Esophagus muscularis mucosa (tissue), 4 donors: Measurements from ENCODE around the gene MCCD1. TPM values are rescaled to one million over a fixed set of nuclear protein-coding genes. Genes with fewer than 3 reads are reported as not detected.

ENCODE experiments used
- DNase-seq: peaks from one replicate; pipeline ENCODE4 v3.0.0-alpha.2; 2017; ENCODE audit errors: extremely low spot score
- H3K27ac ChIP-seq, 4 donors: fragments of 200-600 bp; sonication (generic); replicated peaks in 1 of 4; 1 replicate in 3 of 4; 2 replicates in 1 of 4; pipeline ENCODE4 v1.5.1; 2016 to 2019; ENCODE audit warnings: mild to moderate bottlenecking in 1 of 4
- H3K27me3 ChIP-seq, 4 donors: fragments of 200-600 bp; sonication (generic); one replicate each; pipeline versions ENCODE4 v1.5.1 to v1.6.0; 2016 to 2019
- H3K36me3 ChIP-seq, 4 donors: fragments of 200-600 bp; sonication (generic); one replicate each; pipeline ENCODE4 v1.5.1; 2016 to 2019
- H3K4me1 ChIP-seq, 4 donors: fragments of 200-600 bp; sonication (generic); one replicate each; pipeline ENCODE4 v1.5.1; 2016 to 2019
- H3K4me3 ChIP-seq, 4 donors: fragments of 200-600 bp; sonication (generic); 1 replicate in 2 of 4; 2 replicates in 2 of 4; pipeline ENCODE4 v1.5.1; 2016 to 2019; ENCODE audit warnings: mild to moderate bottlenecking in 4 of 4, moderate library complexity in 1 of 4
- H3K9me3 ChIP-seq, 4 donors: fragments of 200-600 bp; sonication (generic); 1 replicate in 3 of 4; 2 replicates in 1 of 4; pipeline ENCODE4 v1.5.1; 2016 to 2019
- EP300 ChIP-seq: sonication (generic); formaldehyde crosslinking; IDR thresholded peaks from one replicate; pipeline ENCODE4 v1.6.1; 2017; ENCODE audit warnings: antibody characterized with exemption
- POLR2A ChIP-seq: fragments of 450-650 bp; IDR thresholded peaks from one replicate; pipeline ENCODE4 v1.6.1; 2017; ENCODE audit warnings: antibody characterized with exemption, moderate library complexity, mild to moderate bottlenecking, low read depth
- POLR2AphosphoS5 ChIP-seq, 2 donors: sonication (generic); formaldehyde crosslinking; IDR thresholded peaks; one replicate each; pipeline ENCODE4 v1.6.1; 2017; ENCODE audit warnings: antibody characterized with exemption in 2 of 2
- WGBS: methylation state at CpG from one replicate; pipeline ENCODE4 v1.1.5; 2018; 5-methylcytosine and 5-hydroxymethylcytosine counted together
- intact Hi-C: fragments of 100-400 bp; cut with DNase I; formaldehyde crosslinking; loops from one replicate; pipeline ENCODE4 v1.15.1; 2023
- total RNA-seq, 4 donors: library from RNA; depleted of rRNA; stranded (reverse); fragments of >200 nt; gene quantifications; one replicate each; pipeline versions ENCODE4 v1.1.0 to v1.2.1, GENCODE V29; 2016
- TF ChIP-seq, protein P1 (sequence below), 3 experiments: fragments of 200-600 bp in 2 of 3; fragments of 450-650 bp in 1 of 3; sonication (generic) in 2 of 3; IDR thresholded peaks; one replicate each; pipeline ENCODE4 v1.5.1; 2017 to 2019; ENCODE audit warnings: antibody characterized with exemption in 3 of 3, mild to moderate bottlenecking in 2 of 3, moderate library complexity in 1 of 3

MCCD1 gene
- total RNA-seq, 4 donors from 2014 or later: not detected

DNA sequence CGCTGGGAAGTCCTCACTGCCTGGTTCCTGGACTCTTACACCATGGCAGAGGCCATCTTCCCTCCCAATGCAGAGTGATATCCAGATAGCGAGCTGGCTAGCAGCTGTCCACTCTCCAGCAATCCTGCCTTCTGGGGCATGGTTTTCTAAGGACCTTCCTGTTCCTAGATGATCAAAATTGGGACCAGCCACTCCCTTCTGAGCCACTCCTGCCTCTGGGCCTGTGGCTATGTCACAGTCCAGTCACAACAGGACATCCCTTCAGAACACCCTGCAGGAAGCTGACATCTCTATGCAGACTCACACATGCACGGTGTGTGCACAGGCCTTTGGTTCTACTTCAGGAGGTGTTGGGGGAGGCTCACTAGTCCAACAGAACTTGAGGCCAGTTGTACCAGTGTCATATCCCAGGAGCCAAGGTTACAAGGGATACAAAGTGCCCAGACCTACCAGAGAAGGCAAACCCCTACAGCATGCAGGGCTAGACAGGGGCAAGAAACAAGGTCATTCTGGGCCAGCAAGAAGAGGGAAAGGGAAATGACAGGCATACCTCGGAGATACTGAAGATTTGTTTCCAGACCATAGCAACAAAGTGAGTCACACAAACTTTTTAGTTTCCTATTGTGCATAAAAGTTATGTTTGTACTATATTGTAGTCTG lies 2.7 kb upstream of the MCCD1 start:
- Histone ChIP-seq H3K4me1 (no peaks in the 10 kb centered on the region), H3K27ac (no peak overlapping the region), H3K36me3 (peaks cover 11 to 19% (median 18%) of the 10 kb centered on the region in 4 donors), H3K4me3 (no peak overlapping the region), H3K27me3 (no peaks in the 10 kb centered on the region), H3K9me3 (no peaks in the 10 kb centered on the region)
- DNase-seq: peak; percentile 64
- no peak for TF ChIP-seq POLR2AphosphoS5 (IDR thresholded peaks at IDR 0.05)
- WGBS: 71% methylated on average over 4 of the region's 4 CpGs
- intact Hi-C loops: no loop called here

DNA sequence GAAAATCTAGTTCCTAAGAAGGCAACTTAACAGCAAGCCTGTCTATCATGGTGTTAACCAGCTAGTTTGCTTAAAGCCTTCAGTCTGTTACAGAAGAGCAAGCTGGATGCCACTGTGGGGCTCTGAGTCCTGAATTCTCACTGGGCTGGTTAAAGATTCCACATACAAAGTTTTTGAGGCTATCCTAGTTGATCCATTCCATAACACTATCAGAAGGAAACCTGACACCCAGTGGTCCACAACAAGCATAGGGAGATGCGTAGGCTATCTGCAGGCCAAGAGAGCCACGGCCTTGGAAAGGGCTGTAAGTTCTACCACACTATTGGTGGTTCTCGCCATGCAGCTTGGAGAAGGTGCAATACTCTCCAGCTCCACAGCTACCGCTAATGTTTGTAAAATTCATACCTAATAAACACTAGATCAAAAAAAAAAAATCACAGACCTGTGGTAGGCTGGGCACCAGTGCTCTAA lies 420 bp upstream of the MCCD1 start:
- WGBS: 83% methylated on average over 4 of the region's 4 CpGs
- no peaks in the 10 kb centered on the region for H3K4me1 ChIP-seq
- no peaks in the 10 kb centered on the region for H3K9me3 ChIP-seq
- no peak overlapping the region for H3K27ac ChIP-seq
- no peak overlapping the region for H3K4me3 ChIP-seq
- intact Hi-C loops: no loop called here
- TF ChIP-seq POLR2A (no peak), EP300 (no peak), POLR2AphosphoS5 (IDR thresholded peaks at IDR 0.05) (no peak)
- TF ChIP-seq, protein P1, sequence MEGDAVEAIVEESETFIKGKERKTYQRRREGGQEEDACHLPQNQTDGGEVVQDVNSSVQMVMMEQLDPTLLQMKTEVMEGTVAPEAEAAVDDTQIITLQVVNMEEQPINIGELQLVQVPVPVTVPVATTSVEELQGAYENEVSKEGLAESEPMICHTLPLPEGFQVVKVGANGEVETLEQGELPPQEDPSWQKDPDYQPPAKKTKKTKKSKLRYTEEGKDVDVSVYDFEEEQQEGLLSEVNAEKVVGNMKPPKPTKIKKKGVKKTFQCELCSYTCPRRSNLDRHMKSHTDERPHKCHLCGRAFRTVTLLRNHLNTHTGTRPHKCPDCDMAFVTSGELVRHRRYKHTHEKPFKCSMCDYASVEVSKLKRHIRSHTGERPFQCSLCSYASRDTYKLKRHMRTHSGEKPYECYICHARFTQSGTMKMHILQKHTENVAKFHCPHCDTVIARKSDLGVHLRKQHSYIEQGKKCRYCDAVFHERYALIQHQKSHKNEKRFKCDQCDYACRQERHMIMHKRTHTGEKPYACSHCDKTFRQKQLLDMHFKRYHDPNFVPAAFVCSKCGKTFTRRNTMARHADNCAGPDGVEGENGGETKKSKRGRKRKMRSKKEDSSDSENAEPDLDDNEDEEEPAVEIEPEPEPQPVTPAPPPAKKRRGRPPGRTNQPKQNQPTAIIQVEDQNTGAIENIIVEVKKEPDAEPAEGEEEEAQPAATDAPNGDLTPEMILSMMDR (IDR thresholded peaks at IDR 0.05): no peak
- H3K27me3 ChIP-seq: no peaks in the 10 kb centered on the region
- no peak for DNase-seq
- peaks cover 27 to 42% (median 41%) of the 10 kb centered on the region in 4 donors for H3K36me3 ChIP-seq

DNA sequence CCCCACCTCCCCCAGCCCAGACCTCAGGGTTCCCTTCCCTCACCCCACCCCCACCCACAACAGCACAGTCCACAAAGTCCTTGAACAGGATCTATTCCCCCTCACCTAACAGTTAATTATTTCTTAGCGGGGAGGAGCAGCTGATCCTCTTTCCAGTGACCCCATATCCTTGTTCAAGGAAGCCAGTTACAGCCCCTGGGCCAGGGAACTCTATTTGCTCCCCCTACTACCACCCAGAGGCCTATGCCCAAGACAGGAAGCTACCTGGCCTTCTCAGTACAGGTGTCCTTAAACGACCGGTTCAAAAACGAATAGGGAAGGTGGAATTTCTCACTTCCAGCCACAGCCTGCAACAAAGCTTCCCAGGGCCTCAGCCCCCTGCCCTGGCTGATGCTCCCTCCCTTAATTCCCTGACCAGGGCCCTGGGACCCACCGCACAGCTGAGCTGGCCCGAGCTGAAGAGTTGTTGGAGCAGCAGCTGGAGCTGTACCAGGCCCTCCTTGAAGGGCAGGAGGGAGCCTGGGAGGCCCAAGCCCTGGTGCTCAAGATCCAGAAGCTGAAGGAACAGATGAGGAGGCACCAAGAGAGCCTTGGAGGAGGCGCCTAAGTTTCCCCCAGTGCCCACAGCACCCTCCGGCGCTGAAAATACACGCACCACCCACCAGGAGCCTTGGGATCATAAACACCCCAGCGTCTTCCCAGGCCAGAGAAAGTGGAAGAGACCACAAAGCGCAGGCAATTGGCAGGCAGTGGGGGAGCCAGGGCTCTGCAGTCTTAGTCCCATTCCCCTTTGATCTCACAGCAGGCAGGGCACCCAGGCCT lies 778 bp downstream of the MCCD1 start:
- no peaks in the 10 kb centered on the region for H3K4me1 ChIP-seq
- peaks cover 38 to 54% (median 53%) of the 10 kb centered on the region in 4 donors for H3K36me3 ChIP-seq
- no peaks in the 10 kb centered on the region for H3K9me3 ChIP-seq
- no peaks in the 10 kb centered on the region for H3K27me3 ChIP-seq
- no peak for DNase-seq
- 45% methylated on average over 7 of the region's 12 CpGs for WGBS
- intact Hi-C loops: no loop called here
- TF ChIP-seq, protein P1 (IDR thresholded peaks at IDR 0.05): no peak
- TF ChIP-seq POLR2A (no peak), EP300 (no peak), POLR2AphosphoS5 (IDR thresholded peaks at IDR 0.05) (no peak)
- H3K27ac ChIP-seq: no peak overlapping the region
- no peak overlapping the region for H3K4me3 ChIP-seq

DNA sequence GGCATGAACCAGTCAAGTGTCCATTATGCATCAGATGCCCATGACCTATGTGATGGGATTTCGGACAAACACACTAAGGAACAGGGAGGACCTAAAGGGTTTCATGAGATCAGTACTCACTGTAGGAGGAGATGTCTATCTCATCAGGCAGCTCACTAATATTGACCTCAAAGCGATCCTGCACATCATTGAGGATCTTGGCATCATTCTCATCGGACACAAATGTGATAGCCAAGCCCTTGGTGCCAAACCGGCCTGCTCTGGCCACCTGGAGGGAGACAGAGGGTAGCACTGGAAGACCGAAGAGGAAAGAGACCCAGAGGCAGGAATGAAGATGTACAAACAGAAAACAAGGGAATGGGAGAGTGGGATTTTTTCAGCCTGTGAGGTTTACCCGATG lies 1.9 kb downstream of the MCCD1 start:
- no peak for DNase-seq
- Histone ChIP-seq H3K4me3 (no peak overlapping the region), H3K36me3 (peaks cover 49 to 65% (median 64%) of the 10 kb centered on the region in 4 donors), H3K27me3 (no peaks in the 10 kb centered on the region), H3K27ac (no peak overlapping the region), H3K9me3 (no peaks in the 10 kb centered on the region), H3K4me1 (no peaks in the 10 kb centered on the region)
- TF ChIP-seq POLR2A: no peak
- TF ChIP-seq POLR2AphosphoS5 (IDR thresholded peaks at IDR 0.05): no peak
- TF ChIP-seq, protein P1 (IDR thresholded peaks at IDR 0.05): no peak
- TF ChIP-seq EP300: no peak
- intact Hi-C loops: no loop called here
- 66% methylated on average over 6 of the region's 6 CpGs for WGBS

DNA sequence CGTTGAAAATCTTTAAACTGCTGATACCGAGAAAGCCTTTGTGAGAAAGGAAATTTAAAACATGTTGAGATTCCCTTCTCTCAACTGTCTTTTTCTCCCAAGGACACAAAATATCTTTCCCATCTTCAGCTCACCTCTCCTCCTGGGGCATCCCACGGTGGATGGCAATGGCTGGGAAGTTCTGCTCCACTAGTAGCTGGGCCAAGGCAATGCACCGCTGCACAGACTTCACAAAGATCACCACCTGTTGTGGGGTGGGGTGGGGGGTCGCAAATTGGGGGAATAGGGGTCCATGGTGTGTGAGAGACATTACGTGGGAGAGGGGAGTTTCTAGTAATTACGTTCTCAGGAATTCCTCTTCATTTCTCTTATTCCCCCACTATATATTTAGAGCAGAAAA lies 2.4 kb downstream of the MCCD1 start:
- no peak for TF ChIP-seq EP300
- TF ChIP-seq, protein P1 (IDR thresholded peaks at IDR 0.05): no peak
- Histone ChIP-seq H3K4me3 (no peak overlapping the region), H3K9me3 (no peaks in the 10 kb centered on the region), H3K36me3 (peaks cover 54 to 70% (median 69%) of the 10 kb centered on the region in 4 donors), H3K27ac (no peak overlapping the region), H3K27me3 (no peaks in the 10 kb centered on the region), H3K4me1 (peaks cover 0 to 3% (median 1%) of the 10 kb centered on the region in 4 donors)
- DNase-seq: no peak
- 77% methylated on average over 7 of the region's 7 CpGs for WGBS
- intact Hi-C loops: no loop called here
